Activated T-helper 17 cell treated with anti-CD3 and anti-CD28 coated beads, Interleukin-2, amount 50 U/mL, for 72 hours (primary cell): Measurements from ENCODE around the gene OOSP3. TPM values are rescaled to one million over a fixed set of nuclear protein-coding genes. Genes with fewer than 3 reads are reported as not detected.
"Not testable (repeated sequence)": the region's sequence is repeated elsewhere in the genome, so short reads cannot be mapped to it uniquely, and the experiment has no call there.

Experiments
- ATAC-seq: fragments of 150-1000 bp; cut with Tn5 transposase; replicated peaks from 2 replicates; pipeline ENCODE4 v1.10.0; 2021; ENCODE audit warnings: mild to moderate bottlenecking, moderate library complexity
- H3K27ac Mint-ChIP-seq: one replicate; pipeline ENCODE4 v1.8.0; 2022; ENCODE audit warnings: mixed read lengths
- H3K27me3 Mint-ChIP-seq: one replicate; pipeline ENCODE4 v1.8.0; 2022; ENCODE audit warnings: mixed read lengths
- H3K36me3 Mint-ChIP-seq: one replicate; pipeline ENCODE4 v1.8.0; 2022; ENCODE audit warnings: low read depth, mild to moderate bottlenecking, mixed read lengths
- H3K4me1 Mint-ChIP-seq: one replicate; pipeline ENCODE4 v1.8.0; 2022; ENCODE audit warnings: mixed read lengths
- H3K4me3 Mint-ChIP-seq: one replicate; pipeline ENCODE4 v1.8.0; 2022; ENCODE audit warnings: mild to moderate bottlenecking, mixed read lengths
- H3K9me3 Mint-ChIP-seq: one replicate; pipeline ENCODE4 v1.8.0; 2022; ENCODE audit warnings: mixed read lengths
- total RNA-seq, 2 donors: library from RNA; stranded (reverse); gene quantifications; one replicate each; pipeline ENCODE4 v1.2.3, GENCODE V29; 2022

The OOSP3 gene
- total RNA-seq, 2 donors from 2014 or later = not detected

GRCh38 chr11:59898650-59899049 lies 20.1 kb downstream of the OOSP3 start:
- no peaks in the 10 kb centered on the region for H3K4me1 Mint-ChIP-seq
- no peaks in the 10 kb centered on the region for H3K36me3 Mint-ChIP-seq
- no peak for ATAC-seq
- peaks cover 4% of the 10 kb centered on the region for H3K27me3 Mint-ChIP-seq
- H3K9me3 Mint-ChIP-seq = no peaks in the 10 kb centered on the region
- no peak overlapping the region for H3K4me3 Mint-ChIP-seq
- H3K27ac Mint-ChIP-seq = no peak overlapping the region

GRCh38 chr11:59899532-59899931 lies 20.9 kb downstream of the OOSP3 start:
- Mint-ChIP-seq H3K4me1 (no peaks in the 10 kb centered on the region), H3K9me3 (no peaks in the 10 kb centered on the region), H3K27ac (no peak overlapping the region), H3K4me3 (no peak overlapping the region), H3K27me3 (peaks cover 4% of the 10 kb centered on the region), H3K36me3 (no peaks in the 10 kb centered on the region)
- ATAC-seq = no peak

- H3K9me3 Mint-ChIP-seq = no peaks in the 10 kb centered on the region
- no peaks in the 10 kb centered on the region for H3K36me3 Mint-ChIP-seq
- H3K27ac Mint-ChIP-seq = no peak overlapping the region
- H3K4me1 Mint-ChIP-seq = no peaks in the 10 kb centered on the region
- H3K4me3 Mint-ChIP-seq = no peak overlapping the region
- peaks cover under 1% of the 10 kb centered on the region for H3K27me3 Mint-ChIP-seq
- no peak for ATAC-seq
Measured at GRCh38 chr11:59900366-59901126, 22.0 kb downstream of the OOSP3 start.

- Mint-ChIP-seq H3K4me3 (no peak overlapping the region), H3K27ac (no peak overlapping the region), H3K4me1 (no peaks in the 10 kb centered on the region), H3K9me3 (no peaks in the 10 kb centered on the region), H3K36me3 (no peaks in the 10 kb centered on the region), H3K27me3 (peaks cover 3% of the 10 kb centered on the region)
- no peak for ATAC-seq
Measured at GRCh38 chr11:59901306-59901705, 22.7 kb downstream of the OOSP3 start.

GRCh38 chr11:59903569-59903968 lies 25.0 kb downstream of the OOSP3 start:
- not testable (repeated sequence) for H3K27me3 Mint-ChIP-seq, ATAC-seq, H3K4me1 Mint-ChIP-seq, H3K36me3 Mint-ChIP-seq, H3K9me3 Mint-ChIP-seq, H3K4me3 Mint-ChIP-seq, H3K27ac Mint-ChIP-seq

- H3K27ac Mint-ChIP-seq = no peak overlapping the region
- H3K36me3 Mint-ChIP-seq = no peaks in the 10 kb centered on the region
- no peaks in the 10 kb centered on the region for H3K4me1 Mint-ChIP-seq
- H3K4me3 Mint-ChIP-seq = no peak overlapping the region
- no peak for ATAC-seq
- H3K9me3 Mint-ChIP-seq = peaks cover 18% of the 10 kb centered on the region
- peaks cover 3% of the 10 kb centered on the region for H3K27me3 Mint-ChIP-seq
Measured at GRCh38 chr11:59918480-59918879, 39.9 kb downstream of the OOSP3 start.

GRCh38 chr11:59918987-59919589 lies 40.5 kb downstream of the OOSP3 start:
- ATAC-seq = no peak
- Mint-ChIP-seq H3K9me3 (peaks cover 21% of the 10 kb centered on the region), H3K4me1 (no peaks in the 10 kb centered on the region), H3K27ac (no peak overlapping the region), H3K36me3 (no peaks in the 10 kb centered on the region), H3K27me3 (peaks cover 3% of the 10 kb centered on the region), H3K4me3 (no peak overlapping the region)

GRCh38 chr11:59923813-59924212 lies 45.2 kb downstream of the OOSP3 start:
- no peaks in the 10 kb centered on the region for H3K36me3 Mint-ChIP-seq
- no peak overlapping the region for H3K27ac Mint-ChIP-seq
- H3K4me1 Mint-ChIP-seq = no peaks in the 10 kb centered on the region
- no peaks in the 10 kb centered on the region for H3K27me3 Mint-ChIP-seq
- ATAC-seq = no peak
- no peak overlapping the region for H3K4me3 Mint-ChIP-seq
- peaks cover 29% of the 10 kb centered on the region for H3K9me3 Mint-ChIP-seq

- H3K36me3 Mint-ChIP-seq = no peaks in the 10 kb centered on the region
- ATAC-seq = no peak
- peaks cover 4% of the 10 kb centered on the region for H3K27me3 Mint-ChIP-seq
- no peak overlapping the region for H3K27ac Mint-ChIP-seq
- no peaks in the 10 kb centered on the region for H3K4me1 Mint-ChIP-seq
- H3K9me3 Mint-ChIP-seq = peaks cover 14% of the 10 kb centered on the region
- no peak overlapping the region for H3K4me3 Mint-ChIP-seq
Measured at GRCh38 chr11:59931688-59932087, 53.1 kb downstream of the OOSP3 start.

- ATAC-seq = no peak
- Mint-ChIP-seq H3K4me3 (no peak within 1 kb of the TSS), H3K9me3 (no peaks in the 10 kb centered on the region), H3K4me1 (no peaks in the 10 kb centered on the region), H3K27me3 (peaks cover 11% of the 10 kb centered on the region), H3K27ac (no peak within 1 kb of the TSS), H3K36me3 (no peaks in the 10 kb centered on the region)
Measured at GRCh38 chr11:59938132-59938531, 59.5 kb downstream of the OOSP3 start, which contains the start of gene OOSP1. Gene OOSP1, plus strand, starts transcription at chr11:59938432. Its CDS starts 23 bp downstream, at chr11:59938455.

- Mint-ChIP-seq H3K27ac (no peak overlapping the region), H3K36me3 (no peaks in the 10 kb centered on the region), H3K4me1 (no peaks in the 10 kb centered on the region), H3K9me3 (no peaks in the 10 kb centered on the region), H3K4me3 (no peak overlapping the region), H3K27me3 (peaks cover 15% of the 10 kb centered on the region)
- no peak for ATAC-seq
Measured at GRCh38 chr11:59938718-59939117, 60.1 kb downstream of the OOSP3 start.

GRCh38 chr11:59939482-59939881 lies 60.9 kb downstream of the OOSP3 start:
- Mint-ChIP-seq H3K27ac (no peak overlapping the region), H3K27me3 (peaks cover 22% of the 10 kb centered on the region), H3K36me3 (no peaks in the 10 kb centered on the region), H3K9me3 (no peaks in the 10 kb centered on the region), H3K4me3 (no peak overlapping the region), H3K4me1 (no peaks in the 10 kb centered on the region)
- ATAC-seq = no peak

- peaks cover 28% of the 10 kb centered on the region for H3K27me3 Mint-ChIP-seq
Measured at GRCh38 chr11:59941091-59941490, 62.5 kb downstream of the OOSP3 start.

GRCh38 chr11:59943997-59944714 lies 65.6 kb downstream of the OOSP3 start:
- Mint-ChIP-seq H3K27ac (no peak overlapping the region), H3K36me3 (no peaks in the 10 kb centered on the region), H3K4me1 (no peaks in the 10 kb centered on the region), H3K9me3 (no peaks in the 10 kb centered on the region), H3K27me3 (peaks cover 34% of the 10 kb centered on the region), H3K4me3 (no peak overlapping the region)
- ATAC-seq = no peak

More at GRCh38 chr11:59941091-59941490, 62.5 kb downstream of the OOSP3 start:
- H3K27ac Mint-ChIP-seq = no peak overlapping the region
- H3K4me3 Mint-ChIP-seq = no peak overlapping the region
- no peaks in the 10 kb centered on the region for H3K4me1 Mint-ChIP-seq
- H3K36me3 Mint-ChIP-seq = no peaks in the 10 kb centered on the region
- no peak for ATAC-seq
- H3K9me3 Mint-ChIP-seq = no peaks in the 10 kb centered on the region

GRCh38 chr11:59944720-59945119 lies 66.1 kb downstream of the OOSP3 start:
- Mint-ChIP-seq H3K9me3 (no peaks in the 10 kb centered on the region), H3K27ac (no peak overlapping the region), H3K4me1 (no peaks in the 10 kb centered on the region), H3K36me3 (no peaks in the 10 kb centered on the region), H3K27me3 (peaks cover 37% of the 10 kb centered on the region), H3K4me3 (no peak overlapping the region)
- ATAC-seq = no peak
